T-helper 17 cell (primary cell): ENCODE results near the gene COQ8B. TPM values are rescaled to one million over a fixed set of nuclear protein-coding genes. Genes with fewer than 3 reads are reported as not detected.

ENCODE experiments used
- ATAC-seq: fragments of 150-1000 bp; cut with Tn5 transposase; 2 replicates; pipeline ENCODE4 v1.10.0; 2021; ENCODE audit warnings: mild to moderate bottlenecking, moderate library complexity
- DNase-seq, 3 donors: peaks; one replicate each; pipeline versions ENCODE4 v3.0.0 to v3.0.0-alpha.2; 2020 to 2021
- H3K9me3 ChIP-seq: one replicate; pipeline ENCODE4 v1.7.0; 2013; ENCODE audit warnings: low read length, mild to moderate bottlenecking; ENCODE audit not compliant: control insufficient read depth, poor library complexity, severe bottlenecking
- H3K27ac Mint-ChIP-seq: one replicate; pipeline ENCODE4 v1.8.0; 2022; ENCODE audit warnings: mild to moderate bottlenecking, moderate library complexity, mixed read lengths
- H3K27me3 Mint-ChIP-seq: one replicate; pipeline ENCODE4 v1.8.0; 2022; ENCODE audit warnings: mixed read lengths
- H3K36me3 Mint-ChIP-seq: one replicate; pipeline ENCODE4 v1.8.0; 2022; ENCODE audit warnings: low read depth, mixed read lengths
- H3K4me1 Mint-ChIP-seq: one replicate; pipeline ENCODE4 v1.8.0; 2022; ENCODE audit warnings: mild to moderate bottlenecking, mixed read lengths
- H3K4me3 Mint-ChIP-seq: one replicate; pipeline ENCODE4 v1.8.0; 2022; ENCODE audit warnings: mild to moderate bottlenecking, moderate library complexity, mixed read lengths
- total RNA-seq, 4 donors: library from RNA in 2 of 4; stranded (reverse) in 2 of 4; gene quantifications; one replicate each; pipeline ENCODE4 v1.2.3 and lab custom pipeline; 2022 to 2026

Gene COQ8B
- total RNA-seq, 2 donors from 2014 or later = 25.1 to 35.6 TPM

DNA sequence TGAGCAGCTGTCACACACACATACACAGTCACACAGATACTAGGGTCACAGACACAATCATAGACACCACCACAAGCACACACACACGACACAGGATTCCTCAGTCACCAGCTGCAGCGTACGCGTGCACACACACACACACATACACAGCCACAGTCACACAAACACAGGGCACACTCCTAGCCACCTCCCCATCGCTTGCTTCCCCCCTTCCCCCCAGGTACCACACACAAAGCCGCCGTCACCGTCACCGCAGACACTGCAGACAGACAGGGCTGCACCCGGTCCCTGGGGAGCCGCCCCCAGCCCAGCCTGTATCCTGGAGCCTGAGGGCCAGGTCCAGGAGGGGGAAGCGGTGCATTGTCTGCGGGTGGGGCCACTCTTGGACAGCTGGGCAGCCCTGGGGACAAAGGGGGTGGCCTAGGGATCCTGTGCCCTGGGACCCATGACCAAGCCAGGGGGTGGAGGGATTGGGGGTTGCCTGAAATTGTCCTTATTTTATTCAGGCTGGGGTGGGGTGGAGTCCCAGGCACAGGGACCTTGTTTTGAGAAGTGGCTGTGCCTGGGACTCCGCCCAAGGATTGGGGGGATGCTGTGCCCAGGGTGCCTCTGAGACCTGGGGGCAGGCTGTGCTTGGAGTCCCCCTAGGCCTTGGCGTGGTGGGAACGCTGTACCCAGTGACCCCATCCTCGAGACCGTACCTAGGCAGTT is 27.2 kb downstream of the COQ8B start:
- Mint-ChIP-seq H3K27me3 (no peaks in the 10 kb centered on the region), H3K4me1 (peaks cover 15% of the 10 kb centered on the region), H3K27ac (no peak overlapping the region), H3K36me3 (peaks cover 10% of the 10 kb centered on the region), H3K4me3 (peak overlapping the region; percentile 49)
- H3K9me3 ChIP-seq = no peaks in the 10 kb centered on the region
- no peak for ATAC-seq
- DNase-seq = no peak

DNA sequence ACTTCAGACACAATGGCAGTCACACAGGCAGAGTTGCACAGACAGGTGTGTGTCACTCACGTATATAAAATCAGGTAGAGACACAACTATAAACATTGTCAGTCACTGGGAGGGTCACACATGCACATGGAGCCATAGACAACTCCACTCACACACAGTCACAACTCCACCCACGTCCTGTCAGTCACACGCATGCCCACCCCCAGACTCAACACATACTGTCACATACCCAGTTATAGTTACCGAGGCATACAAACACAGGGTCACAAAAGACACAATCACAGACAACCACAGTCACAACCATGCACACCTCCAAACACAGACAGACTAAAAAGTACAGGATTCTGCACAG is 27.7 kb downstream of the COQ8B start:
- no peak for ATAC-seq

DNA sequence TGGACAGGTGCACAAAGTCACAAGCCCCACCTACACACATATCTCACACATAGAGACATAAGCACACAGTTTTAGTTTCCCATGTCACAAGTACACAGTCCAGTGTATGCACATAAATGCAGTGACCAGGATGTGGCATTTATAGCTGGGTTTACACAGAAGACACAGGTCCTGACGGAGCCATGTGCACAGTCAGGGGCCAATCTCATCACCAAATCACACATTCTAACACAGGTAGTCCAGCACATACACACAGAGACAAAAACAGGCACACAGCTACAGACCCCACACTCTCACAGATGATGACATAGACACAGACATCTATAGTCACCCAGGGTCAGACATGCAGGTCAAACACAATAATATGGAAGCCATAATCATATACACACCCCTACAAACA is 28.4 kb downstream of the COQ8B start:
- Mint-ChIP-seq H3K27ac (no peak overlapping the region), H3K27me3 (no peaks in the 10 kb centered on the region), H3K4me3 (no peak overlapping the region), H3K36me3 (peaks cover 10% of the 10 kb centered on the region), H3K4me1 (peaks cover 15% of the 10 kb centered on the region)
- no peak for DNase-seq
- ATAC-seq = no peak
- H3K9me3 ChIP-seq = no peaks in the 10 kb centered on the region

More for the DNA sequence above, 27.7 kb downstream of the COQ8B start:
- no peaks in the 10 kb centered on the region for H3K9me3 ChIP-seq
- Mint-ChIP-seq H3K27ac (no peak overlapping the region), H3K4me3 (no peak overlapping the region), H3K4me1 (peaks cover 15% of the 10 kb centered on the region), H3K27me3 (no peaks in the 10 kb centered on the region), H3K36me3 (peaks cover 10% of the 10 kb centered on the region)
- no peak for DNase-seq

DNA sequence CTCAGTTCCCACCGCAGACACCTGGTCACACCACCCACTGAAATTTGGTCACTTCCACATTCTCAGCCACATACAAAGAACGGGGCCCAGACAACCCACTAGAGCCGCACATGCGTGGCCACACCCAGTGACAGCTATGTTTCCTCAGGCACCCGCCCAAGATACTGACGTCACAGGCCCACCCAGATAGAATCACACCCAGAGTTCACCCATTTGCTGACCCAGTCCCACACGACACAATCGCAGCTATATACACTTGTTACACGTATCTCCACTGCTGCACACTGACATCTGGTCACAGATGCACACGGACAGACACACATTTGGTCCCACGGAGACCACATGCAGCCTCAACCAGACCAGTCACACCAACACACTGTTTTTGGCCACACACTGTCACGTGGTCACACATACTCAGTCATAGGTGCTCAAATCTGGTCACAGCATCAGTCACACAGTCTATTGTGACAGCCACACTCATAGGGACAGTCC is 29.1 kb downstream of the COQ8B start:
- DNase-seq (no peak), ATAC-seq (no peak)
- H3K36me3 Mint-ChIP-seq = peaks cover 10% of the 10 kb centered on the region
- H3K27ac Mint-ChIP-seq = no peak overlapping the region
- peaks cover 15% of the 10 kb centered on the region for H3K4me1 Mint-ChIP-seq
- no peaks in the 10 kb centered on the region for H3K9me3 ChIP-seq
- no peaks in the 10 kb centered on the region for H3K27me3 Mint-ChIP-seq
- no peak overlapping the region for H3K4me3 Mint-ChIP-seq

DNA sequence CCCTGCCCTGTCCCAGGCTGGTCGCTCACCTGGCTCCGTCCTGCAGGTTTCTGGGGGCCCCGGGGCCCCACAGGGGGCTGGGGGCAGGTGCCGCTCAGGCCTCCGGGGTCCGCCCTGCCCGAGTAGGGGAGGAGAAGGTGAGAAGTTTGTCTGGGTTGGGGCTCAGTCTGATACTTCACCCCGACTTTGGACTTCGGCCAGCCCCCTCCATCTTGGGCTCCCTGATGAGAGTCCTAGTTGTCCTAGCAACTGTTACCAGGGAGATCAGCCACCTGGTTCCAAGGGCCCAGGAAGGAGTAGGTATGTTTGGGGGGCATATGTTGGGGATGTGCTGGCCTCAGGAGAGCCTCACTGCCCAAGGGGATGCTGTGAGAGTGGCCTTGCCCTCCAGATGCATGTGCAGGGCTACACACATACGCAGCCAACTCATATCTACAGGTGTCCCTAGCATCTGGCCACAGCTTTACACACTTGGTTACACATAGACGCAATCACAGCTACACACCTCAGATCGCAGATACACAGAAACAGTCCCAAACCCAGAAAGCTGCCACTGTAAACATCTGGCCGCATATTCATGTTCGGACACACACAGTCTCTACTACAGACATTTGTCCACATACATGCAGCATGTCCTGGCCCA is 29.7 kb downstream of the COQ8B start:
- peaks cover 15% of the 10 kb centered on the region for H3K4me1 Mint-ChIP-seq
- no peak overlapping the region for H3K4me3 Mint-ChIP-seq
- H3K9me3 ChIP-seq = no peaks in the 10 kb centered on the region
- no peak overlapping the region for H3K27ac Mint-ChIP-seq
- no peaks in the 10 kb centered on the region for H3K27me3 Mint-ChIP-seq
- peaks cover 10% of the 10 kb centered on the region for H3K36me3 Mint-ChIP-seq
- DNase-seq (no peak), ATAC-seq (no peak)

DNA sequence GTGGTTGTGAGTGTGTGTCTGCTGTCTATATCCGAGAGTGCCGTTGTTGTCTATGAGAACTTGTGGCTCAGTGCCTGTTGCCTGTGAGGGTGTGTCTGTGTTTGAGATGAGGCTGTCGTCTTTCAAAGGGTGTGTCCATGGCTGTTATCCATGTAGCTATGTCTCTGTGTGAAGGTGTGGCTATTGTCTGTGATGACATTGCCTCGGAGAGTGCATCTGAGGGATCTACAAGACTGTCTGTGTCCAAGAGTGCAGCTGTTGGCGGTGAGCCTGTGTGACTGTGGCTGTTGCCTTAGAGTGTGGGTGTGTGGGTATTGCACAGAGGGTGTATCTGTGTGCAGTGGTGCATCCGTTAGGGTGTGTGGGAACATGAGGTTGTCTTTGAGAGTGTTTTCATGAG is 31.1 kb downstream of the COQ8B start:
- no peaks in the 10 kb centered on the region for H3K27me3 Mint-ChIP-seq
- H3K9me3 ChIP-seq = no peaks in the 10 kb centered on the region
- no peak overlapping the region for H3K27ac Mint-ChIP-seq
- peaks cover 14% of the 10 kb centered on the region for H3K36me3 Mint-ChIP-seq
- DNase-seq (no peak), ATAC-seq (no peak)
- peaks cover 12% of the 10 kb centered on the region for H3K4me1 Mint-ChIP-seq
- H3K4me3 Mint-ChIP-seq = no peak overlapping the region

DNA sequence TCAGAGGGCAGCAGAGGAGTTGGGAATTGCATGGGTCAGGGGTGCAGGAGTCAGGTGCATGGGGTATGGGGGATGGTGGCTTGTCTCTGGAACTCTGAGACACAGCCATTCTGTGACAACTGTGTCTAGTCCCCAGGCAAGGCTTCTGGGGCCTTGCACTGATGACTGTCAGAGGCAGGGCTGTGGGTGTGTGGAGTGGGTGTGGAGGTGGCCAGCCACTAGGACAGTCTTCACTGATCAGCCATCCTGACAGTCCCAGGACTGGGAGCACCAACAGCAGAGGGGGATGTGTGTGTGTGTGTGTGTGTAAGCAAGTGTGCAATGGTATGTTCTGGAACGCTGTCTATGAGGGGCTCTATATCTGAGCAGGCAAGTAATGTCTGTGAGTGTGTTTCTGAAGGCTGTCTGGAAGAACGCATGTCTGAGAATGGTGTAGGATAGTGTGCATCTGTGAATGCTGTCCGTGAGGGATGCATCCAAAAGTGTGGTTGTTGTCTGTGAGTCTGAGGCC is 31.6 kb downstream of the COQ8B start:
- no peaks in the 10 kb centered on the region for H3K9me3 ChIP-seq
- Mint-ChIP-seq H3K36me3 (peaks cover 14% of the 10 kb centered on the region), H3K4me3 (no peak overlapping the region), H3K4me1 (peaks cover 12% of the 10 kb centered on the region), H3K27ac (no peak overlapping the region), H3K27me3 (no peaks in the 10 kb centered on the region)
- no peak for ATAC-seq
- no peak for DNase-seq

DNA sequence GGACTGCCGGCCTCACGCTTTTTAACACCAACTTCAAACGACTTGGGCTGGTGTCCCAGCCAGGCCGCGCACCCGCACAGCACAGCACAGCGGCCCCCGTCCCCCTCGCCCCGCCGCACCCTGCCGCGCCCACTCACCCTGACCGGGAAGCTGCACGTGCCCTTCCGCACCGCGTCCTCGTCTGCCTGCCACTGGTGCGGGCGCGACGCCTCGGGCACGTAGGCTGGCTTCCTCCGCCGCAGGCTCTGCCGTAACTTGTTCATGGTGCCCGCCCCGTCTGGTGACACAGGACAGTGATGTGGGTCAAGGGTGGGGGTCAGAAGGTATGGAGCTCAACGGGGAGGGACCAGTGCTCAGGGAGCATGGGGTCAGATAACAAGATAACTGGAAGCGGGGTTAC is 32.4 kb downstream of the COQ8B start:
- Mint-ChIP-seq H3K4me1 (peaks cover 12% of the 10 kb centered on the region), H3K27ac (no peak overlapping the region), H3K36me3 (peaks cover 14% of the 10 kb centered on the region), H3K4me3 (no peak overlapping the region), H3K27me3 (no peaks in the 10 kb centered on the region)
- H3K9me3 ChIP-seq = no peaks in the 10 kb centered on the region
- ATAC-seq (no peak), DNase-seq (no peak)

DNA sequence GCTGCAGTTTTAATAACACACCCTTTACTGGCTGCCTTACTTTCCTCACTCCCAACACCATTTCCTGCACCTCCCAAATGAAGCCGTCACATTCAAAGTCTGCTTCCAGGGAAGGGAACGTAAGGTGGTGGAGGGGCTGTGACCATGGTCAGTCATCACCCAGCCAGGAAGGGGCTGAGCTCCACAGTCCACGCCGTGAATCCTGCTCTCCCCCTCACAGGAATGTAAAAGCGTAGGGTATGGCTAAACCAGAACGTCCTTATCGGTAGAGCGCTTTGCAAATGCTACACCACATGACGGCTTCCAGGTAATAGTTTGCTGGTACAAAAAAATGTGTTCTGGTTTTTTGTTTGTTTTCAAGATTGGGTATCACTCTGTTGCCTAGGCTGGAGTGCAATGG is 33.2 kb downstream of the COQ8B start:
- Mint-ChIP-seq H3K27me3 (no peaks in the 10 kb centered on the region), H3K27ac (no peak overlapping the region), H3K4me1 (peaks cover 12% of the 10 kb centered on the region), H3K4me3 (no peak overlapping the region), H3K36me3 (peaks cover 14% of the 10 kb centered on the region)
- no peak for ATAC-seq
- no peaks in the 10 kb centered on the region for H3K9me3 ChIP-seq
- no peak for DNase-seq

DNA sequence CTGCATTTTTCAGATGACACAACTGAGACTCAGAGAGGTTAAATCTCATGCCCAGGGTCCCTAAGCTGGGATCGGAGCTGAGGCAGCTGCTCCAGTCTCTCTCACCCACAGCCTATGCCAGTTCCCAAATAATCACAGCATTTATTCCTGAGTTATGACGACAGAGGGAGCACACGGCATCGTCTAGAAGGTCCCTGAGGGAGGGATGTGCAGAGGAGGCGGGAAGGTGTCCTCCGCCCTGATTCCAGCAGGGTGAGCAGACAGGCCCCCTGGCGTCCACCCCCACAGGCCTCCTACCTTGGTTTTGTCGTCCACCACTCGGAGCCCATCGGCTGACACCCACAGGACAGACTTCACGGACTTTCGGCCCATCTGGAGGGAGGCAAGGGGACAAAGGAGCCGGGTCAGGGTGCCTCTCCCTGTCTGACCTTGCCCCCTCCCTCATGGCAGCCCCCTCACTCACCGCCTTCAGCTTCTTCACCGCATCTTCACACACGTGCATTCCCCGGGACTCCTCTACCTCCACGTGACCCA is 34.2 kb downstream of the COQ8B start:
- peaks cover 12% of the 10 kb centered on the region for H3K4me1 Mint-ChIP-seq
- no peaks in the 10 kb centered on the region for H3K9me3 ChIP-seq
- H3K36me3 Mint-ChIP-seq = peaks cover 17% of the 10 kb centered on the region
- ATAC-seq (no peak), DNase-seq (no peak)
- H3K27me3 Mint-ChIP-seq = no peaks in the 10 kb centered on the region
- H3K27ac Mint-ChIP-seq = no peak overlapping the region
- H3K4me3 Mint-ChIP-seq = no peak overlapping the region

DNA sequence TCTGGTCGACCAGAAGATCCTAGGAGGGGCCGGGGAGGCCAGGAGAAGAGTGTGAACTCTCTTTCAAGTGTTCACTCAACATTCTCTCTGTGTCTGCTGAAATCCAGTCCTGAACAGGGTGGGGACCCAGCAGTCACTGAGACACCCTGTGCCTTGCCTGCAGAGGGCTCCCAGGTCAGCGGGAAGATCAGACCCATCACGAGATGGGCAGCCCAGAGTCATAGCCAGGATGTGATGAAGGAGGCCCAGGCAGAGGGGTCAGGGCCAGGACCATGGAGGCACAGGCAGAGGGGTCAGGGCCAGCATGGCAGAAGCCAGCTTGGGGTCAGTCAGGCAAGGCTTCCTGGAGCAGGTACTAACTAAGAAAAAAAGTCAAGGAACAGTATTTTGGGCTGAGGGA is 35.6 kb downstream of the COQ8B start:
- no peak for DNase-seq
- peaks cover 15% of the 10 kb centered on the region for H3K36me3 Mint-ChIP-seq
- no peaks in the 10 kb centered on the region for H3K9me3 ChIP-seq
- peaks cover 10% of the 10 kb centered on the region for H3K4me1 Mint-ChIP-seq
- H3K27ac Mint-ChIP-seq = no peak overlapping the region
- ATAC-seq = no peak
- no peak overlapping the region for H3K4me3 Mint-ChIP-seq
- H3K27me3 Mint-ChIP-seq = no peaks in the 10 kb centered on the region

DNA sequence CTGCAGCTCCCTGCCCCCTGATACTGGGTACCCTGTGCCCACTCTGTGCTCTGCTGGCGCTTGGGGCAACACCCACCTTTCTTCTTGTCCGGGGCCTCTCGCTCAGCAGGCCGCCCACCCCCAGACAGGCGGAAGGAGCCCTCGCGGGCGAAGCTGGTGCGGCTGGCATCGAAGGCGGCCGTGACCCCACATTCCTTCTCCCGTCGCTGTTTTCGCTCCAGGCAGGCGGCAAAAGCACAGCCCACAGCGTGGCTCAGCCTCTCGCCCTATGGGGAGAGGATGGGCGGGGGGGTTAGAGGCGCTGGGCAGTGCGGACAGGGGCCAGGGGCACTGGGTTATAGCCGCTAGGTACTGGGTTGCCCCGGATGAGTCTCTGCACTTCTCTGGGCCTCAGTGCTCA is 39.5 kb downstream of the COQ8B start:
- H3K4me3 Mint-ChIP-seq = no peak overlapping the region
- ATAC-seq = no peak
- H3K27ac Mint-ChIP-seq = no peak overlapping the region
- H3K9me3 ChIP-seq = no peaks in the 10 kb centered on the region
- peaks cover 3% of the 10 kb centered on the region for H3K4me1 Mint-ChIP-seq
- H3K27me3 Mint-ChIP-seq = no peaks in the 10 kb centered on the region
- peaks cover 7% of the 10 kb centered on the region for H3K36me3 Mint-ChIP-seq
- no peak for DNase-seq

DNA sequence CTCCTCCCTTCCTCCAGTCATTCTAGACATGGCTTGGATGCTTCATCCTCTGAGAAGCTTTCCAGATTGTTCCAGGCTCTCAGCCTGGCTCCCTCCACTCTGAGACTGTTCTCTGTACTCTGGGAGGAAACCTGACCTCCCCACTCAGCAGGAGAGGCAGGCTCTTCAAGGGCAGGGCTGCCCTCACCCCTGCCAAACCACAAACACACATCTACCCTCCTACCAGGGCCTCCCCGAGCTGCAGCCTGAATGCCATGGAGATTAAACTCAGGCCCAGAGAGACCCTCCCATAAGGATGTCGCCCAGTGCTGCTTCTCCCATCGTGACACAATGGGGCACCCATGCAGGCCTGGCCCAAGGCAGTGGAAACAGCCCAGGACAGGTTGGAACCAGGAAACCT is 42.4 kb downstream of the COQ8B start:
- H3K27me3 Mint-ChIP-seq = no peaks in the 10 kb centered on the region
- peaks cover 3% of the 10 kb centered on the region for H3K36me3 Mint-ChIP-seq
- DNase-seq = no peak
- no peak overlapping the region for H3K27ac Mint-ChIP-seq
- H3K9me3 ChIP-seq = no peaks in the 10 kb centered on the region
- H3K4me1 Mint-ChIP-seq = no peaks in the 10 kb centered on the region
- no peak overlapping the region for H3K4me3 Mint-ChIP-seq
- ATAC-seq = peak; percentile 40
